CD4-positive, alpha-beta T cell treated with Interferon alpha-2 for 1 hour (primary cell): ENCODE results near the gene GABRB1.

Source experiments
- DNase-seq, 2 donors: peaks; one replicate each; pipeline ENCODE4 v3.0.0-alpha.2; 2020 to 2022

Gene GABRB1

GRCh38 chr4:47031011-47031678, at the start of gene GABRB1:
TSS of gene GABRB1 (plus strand) at chr4:47031567.
- peak in 1 of 2 donors; percentile 19 for DNase-seq

- DNase-seq: no peak
Observed at GRCh38 chr4:46984781-46985180, 46.6 kb upstream of the GABRB1 start.

- DNase-seq: no peak
Observed at GRCh38 chr4:46986922-46987638, 44.3 kb upstream of the GABRB1 start.

- no peak for DNase-seq
Observed at GRCh38 chr4:46992338-46992737, 39.0 kb upstream of the GABRB1 start.

GRCh38 chr4:46993075-46994006, 38.0 kb upstream of the GABRB1 start, which contains the start of gene GABRA4:
TSS of gene GABRA4 (minus strand) at chr4:46993581. CDS start at chr4:46993424, 157 bp downstream.
- no peak for DNase-seq

GRCh38 chr4:46994007-46994405, 37.4 kb upstream of the GABRB1 start:
- no peak for DNase-seq

GRCh38 chr4:46999566-46999965, 31.8 kb upstream of the GABRB1 start:
- DNase-seq: no peak

- no peak for DNase-seq
Observed at GRCh38 chr4:47000406-47000805, 31.0 kb upstream of the GABRB1 start.

- no peak for DNase-seq
Observed at GRCh38 chr4:47002580-47002979, 28.8 kb upstream of the GABRB1 start.

- no peak for DNase-seq
Observed at GRCh38 chr4:47010347-47010911, 20.9 kb upstream of the GABRB1 start.

GRCh38 chr4:47010912-47011446, 20.4 kb upstream of the GABRB1 start:
- DNase-seq: peak in 1 of 2 donors; percentile 52

- no peak for DNase-seq
Observed at GRCh38 chr4:47012676-47013075, 18.7 kb upstream of the GABRB1 start.

GRCh38 chr4:47013373-47013772, 18.0 kb upstream of the GABRB1 start:
- DNase-seq: no peak

- DNase-seq: no peak
Observed at GRCh38 chr4:47017081-47017480, 14.3 kb upstream of the GABRB1 start.

- DNase-seq: no peak
Observed at GRCh38 chr4:47017494-47017893, 13.9 kb upstream of the GABRB1 start.

- peak in 1 of 2 donors; percentile 6 for DNase-seq
Observed at GRCh38 chr4:47031751-47032404, 511 bp downstream of the GABRB1 start.

GRCh38 chr4:47032405-47033106, 1.2 kb downstream of the GABRB1 start:
- DNase-seq: peak; percentile 15 to 56

GRCh38 chr4:47038263-47038662, 6.9 kb downstream of the GABRB1 start:
- no peak for DNase-seq

- no peak for DNase-seq
Observed at GRCh38 chr4:47040828-47041227, 9.5 kb downstream of the GABRB1 start.

GRCh38 chr4:47043821-47044220, 12.5 kb downstream of the GABRB1 start:
- DNase-seq: no peak

GRCh38 chr4:47045261-47045660, 13.9 kb downstream of the GABRB1 start:
- DNase-seq: no peak
